IPS-18a (cell line): ENCODE results near the gene CLOCK.

Experiments used
- H3K27ac ChIP-seq: one replicate; pipeline ENCODE4 v1.5.1; 2013; ENCODE audit warnings: low read length
- H3K27me3 ChIP-seq: one replicate; pipeline ENCODE4 v1.6.1; 2013; ENCODE audit warnings: mild to moderate bottlenecking, low read length; ENCODE audit not compliant: control insufficient read depth, insufficient read depth
- H3K36me3 ChIP-seq: one replicate; pipeline ENCODE4 v1.6.1; 2013; ENCODE audit warnings: low read depth, low read length; ENCODE audit not compliant: control insufficient read depth
- H3K4me1 ChIP-seq: one replicate; pipeline ENCODE4 v1.6.1; 2013; ENCODE audit warnings: low read depth, low read length; ENCODE audit not compliant: control insufficient read depth
- H3K4me3 ChIP-seq: one replicate; pipeline ENCODE4 v1.5.1; 2013; ENCODE audit warnings: low read length
- H3K9ac ChIP-seq: one replicate; pipeline ENCODE4 v1.6.1; 2013; ENCODE audit warnings: mild to moderate bottlenecking, low read length, moderate library complexity
- H3K9me3 ChIP-seq: one replicate; pipeline ENCODE4 v1.6.1; 2013; ENCODE audit warnings: low read depth, low read length; ENCODE audit not compliant: control insufficient read depth

CLOCK gene

GRCh38 chr4:55440786-55441185, 105.9 kb downstream of the CLOCK start:
- no peaks in the 10 kb centered on the region for H3K9me3 ChIP-seq
- no peak overlapping the region for H3K4me3 ChIP-seq
- no peak overlapping the region for H3K27ac ChIP-seq
- H3K36me3 ChIP-seq = peaks cover 34% of the 10 kb centered on the region
- H3K4me1 ChIP-seq = no peaks in the 10 kb centered on the region
- no peaks in the 10 kb centered on the region for H3K27me3 ChIP-seq
- H3K9ac ChIP-seq = no peak overlapping the region

GRCh38 chr4:55439023-55439422, 107.7 kb downstream of the CLOCK start:
- Histone ChIP-seq H3K27me3 (no peaks in the 10 kb centered on the region), H3K4me3 (no peak overlapping the region), H3K27ac (no peak overlapping the region), H3K4me1 (no peaks in the 10 kb centered on the region), H3K36me3 (peaks cover 35% of the 10 kb centered on the region), H3K9me3 (no peaks in the 10 kb centered on the region), H3K9ac (no peak overlapping the region)

GRCh38 chr4:55438314-55438713, 108.4 kb downstream of the CLOCK start:
- H3K9ac ChIP-seq = no peak overlapping the region
- H3K27ac ChIP-seq = no peak overlapping the region
- no peaks in the 10 kb centered on the region for H3K27me3 ChIP-seq
- no peak overlapping the region for H3K4me3 ChIP-seq
- H3K9me3 ChIP-seq = no peaks in the 10 kb centered on the region
- H3K36me3 ChIP-seq = peaks cover 34% of the 10 kb centered on the region
- H3K4me1 ChIP-seq = peaks cover under 1% of the 10 kb centered on the region

- no peak overlapping the region for H3K4me3 ChIP-seq
- H3K4me1 ChIP-seq = peaks cover 5% of the 10 kb centered on the region
- H3K9ac ChIP-seq = no peak overlapping the region
- H3K9me3 ChIP-seq = no peaks in the 10 kb centered on the region
- H3K27me3 ChIP-seq = no peaks in the 10 kb centered on the region
- no peak overlapping the region for H3K27ac ChIP-seq
- H3K36me3 ChIP-seq = peaks cover 34% of the 10 kb centered on the region
These were observed 108.9 kb downstream of the CLOCK start for GRCh38 chr4:55437823-55438222.

- H3K9ac ChIP-seq = no peak overlapping the region
- H3K9me3 ChIP-seq = no peaks in the 10 kb centered on the region
- peaks cover 32% of the 10 kb centered on the region for H3K36me3 ChIP-seq
- H3K27ac ChIP-seq = no peak overlapping the region
- no peak overlapping the region for H3K4me3 ChIP-seq
- H3K27me3 ChIP-seq = no peaks in the 10 kb centered on the region
- peaks cover 10% of the 10 kb centered on the region for H3K4me1 ChIP-seq
These were observed 109.3 kb downstream of the CLOCK start for GRCh38 chr4:55437356-55437796.

GRCh38 chr4:55435141-55435841, 111.4 kb downstream of the CLOCK start:
- H3K36me3 ChIP-seq = peaks cover 30% of the 10 kb centered on the region
- no peak overlapping the region for H3K9ac ChIP-seq
- H3K27me3 ChIP-seq = no peaks in the 10 kb centered on the region
- peaks cover 28% of the 10 kb centered on the region for H3K4me1 ChIP-seq
- no peaks in the 10 kb centered on the region for H3K9me3 ChIP-seq
- no peak overlapping the region for H3K4me3 ChIP-seq
- H3K27ac ChIP-seq = no peak overlapping the region

- Histone ChIP-seq H3K36me3 (peaks cover 43% of the 10 kb centered on the region), H3K9me3 (no peaks in the 10 kb centered on the region), H3K27me3 (no peaks in the 10 kb centered on the region), H3K4me3 (peak overlapping the region; percentile 9), H3K4me1 (peaks cover 28% of the 10 kb centered on the region), H3K9ac (no peak overlapping the region), H3K27ac (no peak overlapping the region)
These were observed 114.9 kb downstream of the CLOCK start for GRCh38 chr4:55431710-55432336.

GRCh38 chr4:55424791-55425190, 121.9 kb downstream of the CLOCK start:
- H3K4me3 ChIP-seq = no peak overlapping the region
- no peaks in the 10 kb centered on the region for H3K4me1 ChIP-seq
- H3K9ac ChIP-seq = no peak overlapping the region
- H3K9me3 ChIP-seq = no peaks in the 10 kb centered on the region
- no peak overlapping the region for H3K27ac ChIP-seq
- H3K27me3 ChIP-seq = no peaks in the 10 kb centered on the region
- H3K36me3 ChIP-seq = peaks cover 82% of the 10 kb centered on the region

- Histone ChIP-seq H3K4me3 (no peak overlapping the region), H3K36me3 (peaks cover 50% of the 10 kb centered on the region), H3K27me3 (no peaks in the 10 kb centered on the region), H3K4me1 (no peaks in the 10 kb centered on the region), H3K9me3 (no peaks in the 10 kb centered on the region), H3K9ac (no peak overlapping the region), H3K27ac (no peak overlapping the region)
These were observed 130.5 kb downstream of the CLOCK start for GRCh38 chr4:55416176-55416575.

GRCh38 chr4:55411621-55412020, 135.1 kb downstream of the CLOCK start:
- Histone ChIP-seq H3K36me3 (peaks cover 23% of the 10 kb centered on the region), H3K4me1 (peaks cover 7% of the 10 kb centered on the region), H3K27ac (no peak overlapping the region), H3K9ac (no peak overlapping the region), H3K9me3 (no peaks in the 10 kb centered on the region), H3K27me3 (no peaks in the 10 kb centered on the region), H3K4me3 (no peak overlapping the region)

- Histone ChIP-seq H3K27me3 (no peaks in the 10 kb centered on the region), H3K36me3 (peaks cover 22% of the 10 kb centered on the region)
These were observed 136.3 kb downstream of the CLOCK start for GRCh38 chr4:55410431-55410830.

More at GRCh38 chr4:55410431-55410830, 136.3 kb downstream of the CLOCK start:
- H3K9me3 ChIP-seq = no peaks in the 10 kb centered on the region
- H3K9ac ChIP-seq = no peak overlapping the region
- H3K4me1 ChIP-seq = peaks cover 7% of the 10 kb centered on the region
- H3K4me3 ChIP-seq = no peak overlapping the region
- no peak overlapping the region for H3K27ac ChIP-seq
